ENCODE data around the gene PTCSC3.
"Not testable (repeated sequence)": the region's sequence is repeated elsewhere in the genome, so short reads cannot be mapped to it uniquely, and the experiment has no call there.

PTCSC3 gene

GRCh38 chr14:36173161-36173560 is 3.4 kb downstream of the PTCSC3 start:
- no peak for DNase-seq

DNA sequence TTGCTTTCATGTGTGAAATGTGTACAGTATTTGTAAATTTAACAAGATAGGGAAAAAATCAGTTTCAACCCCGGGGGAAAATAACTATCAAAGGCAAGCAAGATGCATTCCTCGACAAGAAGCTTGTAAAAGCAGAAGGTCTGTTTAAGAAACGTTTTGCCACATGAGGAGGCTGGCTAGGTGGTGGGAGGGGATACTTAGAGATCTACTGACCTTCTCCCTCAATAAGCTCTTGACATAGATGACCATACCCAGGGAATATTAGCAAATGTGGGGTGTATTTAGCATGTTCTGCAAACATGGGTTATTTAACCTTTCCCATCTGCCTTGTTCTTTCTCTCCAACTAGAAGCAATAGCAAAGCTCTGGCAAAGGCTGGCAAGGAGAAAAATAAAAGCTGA is 4.9 kb downstream of the PTCSC3 start:
- DNase-seq: no peak

GRCh38 chr14:36167431-36167830 is 9.1 kb downstream of the PTCSC3 start:
- DNase-seq: no peak

GRCh38 chr14:36163451-36163850 is 13.1 kb downstream of the PTCSC3 start:
- DNase-seq: no peak

- no peak for DNase-seq
Measured at GRCh38 chr14:36162267-36162666, 14.3 kb downstream of the PTCSC3 start.

DNA sequence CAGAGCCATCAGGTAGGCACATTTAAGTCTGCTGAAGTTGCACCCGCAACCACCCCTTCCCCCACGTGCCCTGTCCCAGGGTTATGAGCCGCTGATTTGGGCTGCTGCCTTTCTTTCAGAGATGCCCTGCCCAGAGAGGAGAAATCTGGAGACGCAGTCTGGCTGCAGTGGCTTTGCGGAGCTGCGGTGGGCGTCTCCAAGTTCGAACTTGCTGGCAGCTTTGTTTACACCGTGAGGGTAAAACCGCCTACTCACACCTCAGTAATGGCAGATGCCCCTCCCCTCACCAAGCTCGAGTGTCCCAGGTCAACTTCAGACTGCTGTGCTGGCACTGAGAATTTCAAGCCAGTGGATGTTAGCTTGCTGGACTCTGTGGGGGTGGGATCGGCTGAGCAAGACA is 14.7 kb downstream of the PTCSC3 start:
- DNase-seq: no peak

GRCh38 chr14:36151335-36151734 is 25.2 kb downstream of the PTCSC3 start:
- no peak for DNase-seq

- no peak for DNase-seq
Measured at GRCh38 chr14:36134038-36134437, 42.5 kb downstream of the PTCSC3 start.

DNA sequence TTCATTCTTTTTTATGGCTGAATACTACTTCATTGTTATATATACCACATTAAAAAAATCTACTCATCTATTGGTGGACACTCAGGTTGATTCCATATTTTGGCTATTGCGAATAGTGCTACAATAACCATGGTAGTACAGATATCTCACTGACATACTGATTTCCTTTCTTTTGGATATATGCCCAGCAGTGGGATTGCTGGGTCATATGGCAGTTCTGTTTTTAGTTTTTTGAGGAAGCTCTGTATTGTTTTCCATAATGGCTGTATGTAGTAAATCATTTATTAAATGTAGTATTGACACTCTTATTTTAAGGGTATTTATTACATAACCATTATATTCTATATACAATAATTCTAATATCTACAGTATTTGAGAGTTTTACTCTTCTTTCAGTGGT is 43.7 kb downstream of the PTCSC3 start:
- DNase-seq: no peak

- DNase-seq: no peak
Measured at GRCh38 chr14:36130186-36130585, 46.3 kb downstream of the PTCSC3 start.

DNA sequence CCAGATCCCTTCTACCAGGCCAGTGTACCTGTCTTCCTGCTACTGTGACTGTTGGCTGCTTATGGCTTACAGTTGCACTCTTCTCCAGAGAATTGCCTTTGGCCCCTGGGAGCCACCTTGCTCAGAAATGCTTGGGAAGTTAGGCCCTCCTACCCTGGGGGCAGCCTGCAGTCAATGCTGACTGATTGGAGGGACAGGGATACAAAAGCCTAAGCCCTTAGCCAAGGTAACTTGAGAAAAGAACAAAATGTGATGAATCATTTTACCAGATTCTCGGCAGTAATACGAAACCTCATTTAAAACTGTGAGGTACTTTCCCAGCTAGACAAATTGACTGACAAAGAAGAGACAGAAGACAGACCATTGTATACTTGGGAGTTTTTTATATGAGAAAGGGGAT is 47.3 kb downstream of the PTCSC3 start:
- DNase-seq: no peak

DNA sequence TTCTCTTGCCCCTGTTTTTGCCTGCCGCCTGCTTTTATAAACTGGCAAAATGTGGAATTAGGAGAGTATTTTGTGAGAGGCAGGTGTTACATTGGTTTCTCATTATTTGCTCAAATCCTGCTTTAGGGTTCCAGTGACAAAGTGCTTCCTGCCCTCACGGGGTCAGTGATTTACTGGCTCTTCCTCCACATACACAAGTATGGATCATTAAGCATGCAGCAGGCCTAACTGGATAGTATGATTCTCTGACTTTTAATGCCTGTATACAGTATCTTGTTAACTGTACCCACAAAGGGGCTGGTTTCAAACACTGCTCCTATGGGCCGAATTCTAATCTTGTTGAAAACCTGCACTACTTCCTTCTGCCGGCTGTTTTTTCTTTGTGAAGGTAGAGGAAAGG is 63.2 kb downstream of the PTCSC3 start:
- DNase-seq: no peak

DNA sequence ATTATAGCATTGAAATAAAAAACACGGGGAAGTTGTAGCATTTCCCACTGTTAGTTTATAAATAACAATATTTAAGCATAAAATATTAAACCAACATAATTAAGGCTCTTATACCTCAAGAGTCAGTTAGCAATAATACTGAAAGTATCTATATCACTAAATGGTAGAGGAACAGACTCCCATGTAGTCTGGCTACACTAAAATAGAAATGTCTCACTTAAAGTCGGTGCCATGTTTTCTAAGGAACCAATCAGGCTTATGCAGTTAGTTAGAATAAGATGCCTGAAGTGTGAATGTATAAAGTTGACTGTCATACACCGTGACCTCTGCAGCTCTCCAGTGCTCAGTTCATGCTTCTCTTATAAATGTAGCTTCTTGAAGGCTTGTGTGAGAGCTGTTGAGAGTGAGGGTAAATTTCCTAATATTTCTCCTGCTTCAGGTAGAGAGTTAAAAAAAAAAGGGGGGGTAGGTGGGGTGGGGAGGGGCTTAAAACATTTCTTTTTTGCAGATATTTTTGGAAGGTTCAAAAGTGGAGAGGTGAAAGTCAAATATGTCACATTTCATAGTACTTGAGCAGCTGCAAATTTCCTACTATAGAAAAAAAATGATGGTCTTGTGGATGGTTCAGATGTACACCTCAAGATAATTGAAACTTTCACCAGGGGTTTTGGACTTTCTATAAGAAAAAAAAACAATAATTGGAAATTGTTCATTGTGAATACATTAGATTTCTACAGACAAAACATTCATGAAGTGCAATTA is 64.5 kb downstream of the PTCSC3 start:
- no peak for DNase-seq

GRCh38 chr14:36105401-36105800 is 71.1 kb downstream of the PTCSC3 start:
- no peak for DNase-seq

GRCh38 chr14:36104258-36104657 is 72.3 kb downstream of the PTCSC3 start:
- not testable (repeated sequence) for DNase-seq

GRCh38 chr14:36099619-36100018 is 76.9 kb downstream of the PTCSC3 start:
- no peak for DNase-seq

- no peak for DNase-seq
Measured at GRCh38 chr14:36097356-36097755, 79.2 kb downstream of the PTCSC3 start.

DNA sequence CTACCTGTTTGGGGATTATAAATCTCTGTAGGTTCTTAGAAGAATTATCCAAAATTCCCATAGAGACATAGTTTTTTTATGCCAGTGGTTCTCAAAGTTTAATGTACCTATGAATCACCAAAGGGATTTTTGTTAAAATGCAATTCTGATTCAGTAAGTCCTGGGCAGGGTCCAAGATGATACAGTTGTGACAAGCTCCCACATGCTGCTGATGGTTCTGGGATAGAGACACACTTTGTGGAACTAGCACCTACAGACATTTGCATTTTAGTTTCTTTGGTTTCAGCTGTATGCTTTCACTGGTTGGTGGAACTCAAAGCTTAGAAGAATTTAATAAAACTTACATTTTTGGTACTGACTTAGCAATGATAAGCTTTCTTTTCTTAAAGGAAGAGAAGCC is 80.4 kb downstream of the PTCSC3 start:
- DNase-seq: no peak

GRCh38 chr14:36094963-36095362 is 81.6 kb downstream of the PTCSC3 start:
- no peak for DNase-seq

DNA sequence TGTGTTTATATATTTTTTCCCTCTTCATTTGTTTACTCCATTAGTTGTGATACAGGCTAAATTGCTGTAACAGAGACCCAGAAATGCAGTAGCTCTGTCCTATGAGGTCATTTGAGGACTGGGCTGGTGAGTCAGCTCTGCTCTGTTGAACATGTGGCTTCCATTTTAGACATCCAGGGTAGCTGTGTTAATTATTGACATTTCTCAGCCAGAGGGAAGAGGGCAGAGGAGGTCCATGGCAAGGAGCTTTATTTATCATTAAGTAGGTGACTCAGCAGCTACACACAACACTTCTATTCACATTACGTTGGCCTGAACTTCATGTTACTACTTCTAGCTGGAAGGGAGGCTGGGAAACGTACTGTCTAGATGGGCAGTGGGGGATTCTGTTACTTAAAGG is 85.4 kb downstream of the PTCSC3 start:
- no peak for DNase-seq

DNA sequence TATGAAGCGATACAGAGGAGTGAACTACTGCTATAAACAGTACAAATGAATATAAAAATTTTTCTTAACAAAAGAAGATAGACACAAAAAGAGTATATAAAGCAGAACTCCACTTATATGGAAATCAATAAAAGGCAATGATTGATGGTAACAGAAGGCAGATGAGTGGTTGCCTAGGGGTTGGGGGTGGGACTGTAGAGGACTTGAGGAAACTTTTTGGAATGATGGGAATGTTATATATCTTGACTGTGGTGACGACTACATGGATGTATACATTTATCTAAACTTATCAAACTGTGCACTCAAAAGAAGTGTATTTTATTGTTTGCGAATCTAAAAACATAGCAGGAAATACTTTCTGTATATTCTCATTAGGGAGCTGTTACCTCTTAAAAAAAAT is 89.1 kb downstream of the PTCSC3 start:
- no peak for DNase-seq

- no peak for DNase-seq
Measured at GRCh38 chr14:36086629-36087395, 89.7 kb downstream of the PTCSC3 start.

DNA sequence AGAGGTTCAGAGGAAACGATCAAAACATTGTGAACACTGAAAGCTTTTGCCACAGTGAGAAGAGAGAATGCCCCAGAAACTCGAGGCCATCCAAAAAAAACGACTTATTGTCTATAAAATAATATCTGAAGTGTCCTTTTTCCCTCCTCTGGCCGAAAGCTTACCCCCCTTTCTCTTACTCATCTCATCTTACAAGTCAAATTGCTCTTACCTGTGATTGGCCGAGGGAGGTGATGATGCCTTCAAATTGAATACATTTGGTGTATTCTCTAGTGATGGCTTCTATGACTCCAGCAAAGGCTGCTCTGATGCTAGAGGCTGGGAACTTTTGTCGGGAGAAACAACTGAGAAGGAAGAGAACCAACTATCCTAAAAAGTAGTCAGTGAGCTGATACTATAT is 90.7 kb downstream of the PTCSC3 start:
- DNase-seq: no peak

Measured in inflammatory macrophage (primary cell).